Neural progenitor cell (in vitro differentiated cells): ENCODE data around the gene ATP1A3. TPM values are rescaled to one million over a fixed set of nuclear protein-coding genes. Genes with fewer than 3 reads are reported as not detected.

Experiments used
- DNase-seq: peaks from one replicate; pipeline ENCODE4 v3.0.0-alpha.2; 2016; ENCODE audit warnings: low spot score
- H2AFZ ChIP-seq: fragments of 200-600 bp; sonication (generic); replicated peaks from 2 replicates; pipeline ENCODE4 v1.6.1; 2016; ENCODE audit warnings: antibody characterized with exemption
- H3F3A ChIP-seq: fragments of 200-600 bp; sonication (generic); 2 replicates; pipeline ENCODE4 v1.6.1; 2016; ENCODE audit warnings: antibody characterized with exemption, low read depth
- H3K27ac ChIP-seq: fragments of 200-600 bp; sonication (generic); 2 replicates; pipeline ENCODE4 v1.5.1; 2016; ENCODE audit warnings: mild to moderate bottlenecking
- H3K27me3 ChIP-seq: fragments of 200-600 bp; sonication (generic); 2 replicates; pipeline ENCODE4 v1.6.1; 2016; ENCODE audit warnings: mild to moderate bottlenecking, moderate library complexity
- H3K36me3 ChIP-seq: fragments of 200-600 bp; sonication (generic); 2 replicates; pipeline ENCODE4 v1.5.1; 2016
- H3K4me1 ChIP-seq: fragments of 200-600 bp; sonication (generic); 2 replicates; pipeline ENCODE4 v1.6.1; 2016; ENCODE audit warnings: mixed run types
- H3K4me2 ChIP-seq: fragments of 200-600 bp; sonication (generic); 2 replicates; pipeline ENCODE4 v1.6.1; 2016
- H3K4me3 ChIP-seq: fragments of 200-600 bp; sonication (generic); 2 replicates; pipeline ENCODE4 v1.5.1; 2016
- H3K79me2 ChIP-seq: fragments of 200-600 bp; sonication (generic); 2 replicates; pipeline ENCODE4 v1.6.1; 2016; ENCODE audit warnings: low read depth
- H3K9ac ChIP-seq: fragments of 200-600 bp; sonication (generic); 2 replicates; pipeline ENCODE4 v1.6.1; 2016
- H3K9me3 ChIP-seq: fragments of 200-600 bp; sonication (generic); 2 replicates; pipeline ENCODE4 v1.5.1; 2016; ENCODE audit warnings: low read depth
- H4K20me1 ChIP-seq: fragments of 200-600 bp; sonication (generic); 2 replicates; pipeline ENCODE4 v1.6.1; 2016; ENCODE audit warnings: low read depth
- H3K27ac Mint-ChIP-seq: 3 replicates; pipeline ENCODE4 v1.8.0; 2021; ENCODE audit warnings: mixed read lengths
- H3K27me3 Mint-ChIP-seq: 2 replicates; pipeline ENCODE4 v1.8.0; 2022; ENCODE audit warnings: low read depth, mild to moderate bottlenecking, inconsistent platforms, moderate library complexity, mixed read lengths; ENCODE audit not compliant: insufficient read depth
- H3K36me3 Mint-ChIP-seq: 3 replicates; pipeline ENCODE4 v1.8.0; 2021; ENCODE audit warnings: mixed read lengths
- H3K4me1 Mint-ChIP-seq: 3 replicates; pipeline ENCODE4 v1.8.0; 2021; ENCODE audit warnings: mixed read lengths
- H3K4me3 Mint-ChIP-seq: 3 replicates; pipeline ENCODE4 v1.8.0; 2021; ENCODE audit warnings: mild to moderate bottlenecking, moderate library complexity, mixed read lengths
- H3K9me3 Mint-ChIP-seq: 3 replicates; pipeline ENCODE4 v1.8.0; 2020; ENCODE audit warnings: mixed read lengths
- CTCF ChIP-seq: fragments of 200-600 bp; sonication (generic); IDR thresholded peaks from 2 replicates; pipeline ENCODE4 v1.5.1; 2017; ENCODE audit warnings: antibody characterized with exemption, mild to moderate bottlenecking
- EZH2 ChIP-seq: fragments of 200-600 bp; sonication (generic); IDR thresholded peaks from 2 replicates; pipeline ENCODE4 v1.6.1; 2017; ENCODE audit warnings: antibody characterized with exemption, mild to moderate bottlenecking, moderate library complexity
- EZH2phosphoT487 ChIP-seq: fragments of 200-600 bp; sonication (generic); IDR thresholded peaks from 2 replicates; pipeline ENCODE4 v1.6.1; 2017; ENCODE audit warnings: antibody characterized with exemption
- total RNA-seq: library from RNA; depleted of rRNA; stranded (reverse); fragments of >200 nt; gene quantifications from 2 replicates; pipeline ENCODE4 v1.2.3, GENCODE V29; 2015; ENCODE audit warnings: low replicate concordance

ATP1A3 gene
- total RNA-seq, 1 donor from 2014 or later = not detected

GRCh38 chr19:41978470-41978869 is 15.6 kb downstream of the ATP1A3 start:
- Histone ChIP-seq H3F3A (no peaks in the 10 kb centered on the region), H3K27ac (no peak overlapping the region), H3K27me3 (no peaks in the 10 kb centered on the region), H3K4me2 (no peak overlapping the region), H3K9ac (no peak overlapping the region), H4K20me1 (no peaks in the 10 kb centered on the region), H3K79me2 (no peaks in the 10 kb centered on the region), H3K36me3 (no peaks in the 10 kb centered on the region), H3K4me1 (no peaks in the 10 kb centered on the region), H3K4me3 (no peak overlapping the region), H3K9me3 (no peaks in the 10 kb centered on the region), H2AFZ (no peak overlapping the region)
- DNase-seq = no peak
- no peaks in the 10 kb centered on the region for H3K4me1 Mint-ChIP-seq
- H3K27ac Mint-ChIP-seq = no peak overlapping the region
- H3K4me3 Mint-ChIP-seq = no peak overlapping the region
- H3K9me3 Mint-ChIP-seq = no peaks in the 10 kb centered on the region
- H3K27me3 Mint-ChIP-seq = peaks cover 6% of the 10 kb centered on the region
- H3K36me3 Mint-ChIP-seq = no peaks in the 10 kb centered on the region
- TF ChIP-seq CTCF (no peak), EZH2phosphoT487 (no peak), EZH2 (no peak)

- Mint-ChIP-seq H3K27me3 (peaks cover 6% of the 10 kb centered on the region), H3K4me1 (no peaks in the 10 kb centered on the region), H3K36me3 (no peaks in the 10 kb centered on the region), H3K4me3 (no peak overlapping the region), H3K9me3 (no peaks in the 10 kb centered on the region), H3K27ac (no peak overlapping the region)
- H3K9me3 ChIP-seq = no peaks in the 10 kb centered on the region
- no peak overlapping the region for H3K9ac ChIP-seq
- no peak overlapping the region for H3K27ac ChIP-seq
- no peak overlapping the region for H2AFZ ChIP-seq
- H4K20me1 ChIP-seq = no peaks in the 10 kb centered on the region
- no peaks in the 10 kb centered on the region for H3K79me2 ChIP-seq
- TF ChIP-seq EZH2 (no peak), EZH2phosphoT487 (no peak), CTCF (no peak)
- H3F3A ChIP-seq = no peaks in the 10 kb centered on the region
- no peaks in the 10 kb centered on the region for H3K27me3 ChIP-seq
- H3K4me3 ChIP-seq = no peak overlapping the region
- H3K4me1 ChIP-seq = no peaks in the 10 kb centered on the region
- H3K36me3 ChIP-seq = no peaks in the 10 kb centered on the region
- no peak for DNase-seq
- no peak overlapping the region for H3K4me2 ChIP-seq
Measured at GRCh38 chr19:41977916-41978315, 16.1 kb downstream of the ATP1A3 start.

GRCh38 chr19:41974652-41975051 is 19.4 kb downstream of the ATP1A3 start:
- peaks cover 5% of the 10 kb centered on the region for H3K27me3 Mint-ChIP-seq
- no peaks in the 10 kb centered on the region for H3K9me3 ChIP-seq
- H3K9me3 Mint-ChIP-seq = no peaks in the 10 kb centered on the region
- H2AFZ ChIP-seq = no peak overlapping the region
- no peak overlapping the region for H3K9ac ChIP-seq
- no peaks in the 10 kb centered on the region for H3F3A ChIP-seq
- H3K4me1 Mint-ChIP-seq = no peaks in the 10 kb centered on the region
- H3K27ac Mint-ChIP-seq = no peak overlapping the region
- no peaks in the 10 kb centered on the region for H3K27me3 ChIP-seq
- H3K79me2 ChIP-seq = no peaks in the 10 kb centered on the region
- no peak overlapping the region for H3K4me3 Mint-ChIP-seq
- DNase-seq = no peak
- H3K27ac ChIP-seq = no peak overlapping the region
- no peaks in the 10 kb centered on the region for H4K20me1 ChIP-seq
- H3K36me3 Mint-ChIP-seq = no peaks in the 10 kb centered on the region
- H3K4me1 ChIP-seq = no peaks in the 10 kb centered on the region
- no peak overlapping the region for H3K4me3 ChIP-seq
- TF ChIP-seq EZH2phosphoT487 (no peak), EZH2 (no peak), CTCF (no peak)
- H3K36me3 ChIP-seq = no peaks in the 10 kb centered on the region
- no peak overlapping the region for H3K4me2 ChIP-seq

- peaks cover 2% of the 10 kb centered on the region for H3K36me3 Mint-ChIP-seq
- H3K4me3 Mint-ChIP-seq = no peak overlapping the region
- no peak overlapping the region for H3K4me2 ChIP-seq
- H3K9ac ChIP-seq = no peak overlapping the region
- H3F3A ChIP-seq = no peaks in the 10 kb centered on the region
- H3K4me3 ChIP-seq = no peak overlapping the region
- H3K9me3 ChIP-seq = no peaks in the 10 kb centered on the region
- TF ChIP-seq EZH2 = no peak
- no peak for TF ChIP-seq EZH2phosphoT487
- no peak for TF ChIP-seq CTCF
- no peak overlapping the region for H2AFZ ChIP-seq
- DNase-seq = no peak
- H3K27me3 Mint-ChIP-seq = peaks cover 12% of the 10 kb centered on the region
- no peaks in the 10 kb centered on the region for H3K9me3 Mint-ChIP-seq
- H3K27ac Mint-ChIP-seq = no peak overlapping the region
- H4K20me1 ChIP-seq = no peaks in the 10 kb centered on the region
- no peak overlapping the region for H3K27ac ChIP-seq
- H3K4me1 ChIP-seq = no peaks in the 10 kb centered on the region
- H3K36me3 ChIP-seq = no peaks in the 10 kb centered on the region
- H3K4me1 Mint-ChIP-seq = no peaks in the 10 kb centered on the region
- H3K79me2 ChIP-seq = no peaks in the 10 kb centered on the region
- H3K27me3 ChIP-seq = no peaks in the 10 kb centered on the region
Measured at GRCh38 chr19:41971363-41971762, 22.7 kb downstream of the ATP1A3 start.
